ENCODE data around the gene KRTAP5-11.

Gene KRTAP5-11

DNA sequence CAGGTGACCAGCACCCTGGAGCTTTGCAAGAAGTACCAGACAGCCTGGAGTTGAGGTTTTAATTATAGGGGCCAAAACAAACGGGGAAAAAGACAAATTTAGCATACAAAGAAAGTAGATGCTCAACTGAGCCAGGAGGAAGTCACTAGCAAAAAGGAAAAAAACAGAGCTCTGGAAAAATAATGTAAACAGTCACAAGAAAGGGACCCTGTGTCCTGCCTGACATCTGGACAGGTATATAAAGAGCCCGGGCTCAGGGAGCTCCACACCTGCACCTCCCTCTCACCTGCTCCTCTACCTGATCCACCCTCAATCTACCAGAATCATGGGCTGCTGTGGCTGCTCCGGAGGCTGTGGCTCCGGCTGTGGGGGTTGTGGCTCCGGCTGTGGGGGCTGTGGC is 17.4 kb downstream of the KRTAP5-11 start, which contains the start of gene KRTAP5-10:
TSS of gene KRTAP5-10 (plus strand) at position 301 of the 400 bp plus-strand sequence. CDS start at position 326, 25 bp downstream.
- no peak for TF ChIP-seq ZFX (IDR thresholded peaks at IDR 0.05)
- TF ChIP-seq, protein P1, sequence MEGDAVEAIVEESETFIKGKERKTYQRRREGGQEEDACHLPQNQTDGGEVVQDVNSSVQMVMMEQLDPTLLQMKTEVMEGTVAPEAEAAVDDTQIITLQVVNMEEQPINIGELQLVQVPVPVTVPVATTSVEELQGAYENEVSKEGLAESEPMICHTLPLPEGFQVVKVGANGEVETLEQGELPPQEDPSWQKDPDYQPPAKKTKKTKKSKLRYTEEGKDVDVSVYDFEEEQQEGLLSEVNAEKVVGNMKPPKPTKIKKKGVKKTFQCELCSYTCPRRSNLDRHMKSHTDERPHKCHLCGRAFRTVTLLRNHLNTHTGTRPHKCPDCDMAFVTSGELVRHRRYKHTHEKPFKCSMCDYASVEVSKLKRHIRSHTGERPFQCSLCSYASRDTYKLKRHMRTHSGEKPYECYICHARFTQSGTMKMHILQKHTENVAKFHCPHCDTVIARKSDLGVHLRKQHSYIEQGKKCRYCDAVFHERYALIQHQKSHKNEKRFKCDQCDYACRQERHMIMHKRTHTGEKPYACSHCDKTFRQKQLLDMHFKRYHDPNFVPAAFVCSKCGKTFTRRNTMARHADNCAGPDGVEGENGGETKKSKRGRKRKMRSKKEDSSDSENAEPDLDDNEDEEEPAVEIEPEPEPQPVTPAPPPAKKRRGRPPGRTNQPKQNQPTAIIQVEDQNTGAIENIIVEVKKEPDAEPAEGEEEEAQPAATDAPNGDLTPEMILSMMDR (conservative IDR thresholded peaks at IDR 0.05) = no peak
- H3K27ac ChIP-seq = no peak within 1 kb of the TSS

DNA sequence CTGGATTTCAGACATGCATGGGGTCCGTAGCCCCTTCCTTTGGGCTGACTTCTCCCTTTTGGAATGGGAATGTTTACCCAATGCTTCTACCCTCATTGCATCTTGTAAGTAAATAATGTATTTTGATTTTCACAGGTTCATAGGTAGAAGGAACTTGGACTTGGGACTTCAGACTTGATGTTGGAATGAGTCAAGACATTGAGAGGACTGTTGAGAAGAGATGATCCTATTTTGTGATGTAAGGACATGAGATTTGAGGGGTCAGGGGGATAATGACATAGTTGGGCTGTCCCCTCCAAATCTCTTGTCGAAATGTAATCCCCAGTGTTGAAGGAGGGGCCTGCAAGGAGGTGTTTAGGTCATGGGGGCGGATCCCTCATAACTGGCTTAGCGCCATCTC is 18.2 kb downstream of the KRTAP5-11 start:
- TF ChIP-seq, protein P1 (conservative IDR thresholded peaks at IDR 0.05) = no peak
- TF ChIP-seq ZFX (IDR thresholded peaks at IDR 0.05) = no peak
- H3K27ac ChIP-seq = no peak overlapping the region

DNA sequence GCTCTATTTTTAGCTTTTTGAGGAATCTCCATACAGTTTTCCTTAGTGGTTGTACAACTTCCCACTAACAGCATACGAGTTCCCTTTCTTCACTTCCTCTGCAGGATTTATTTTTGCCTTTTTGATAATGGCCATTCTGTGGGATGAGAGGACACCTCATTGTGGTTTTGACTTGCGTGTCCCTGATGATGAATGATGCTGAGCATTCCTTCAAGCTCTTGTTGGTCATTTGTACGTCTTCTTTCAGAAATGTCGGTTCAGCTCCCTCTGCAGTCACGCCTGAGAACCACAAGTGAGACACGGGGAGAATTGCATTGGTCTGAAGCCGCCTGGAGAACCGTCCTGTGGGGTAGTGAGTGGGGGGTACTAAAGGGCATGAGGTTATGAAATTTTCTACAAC is 19.3 kb downstream of the KRTAP5-11 start:
- no peak overlapping the region for H3K27ac ChIP-seq
- TF ChIP-seq, protein P1 (conservative IDR thresholded peaks at IDR 0.05) = peak; percentile 69
- TF ChIP-seq ZFX (IDR thresholded peaks at IDR 0.05) = no peak

DNA sequence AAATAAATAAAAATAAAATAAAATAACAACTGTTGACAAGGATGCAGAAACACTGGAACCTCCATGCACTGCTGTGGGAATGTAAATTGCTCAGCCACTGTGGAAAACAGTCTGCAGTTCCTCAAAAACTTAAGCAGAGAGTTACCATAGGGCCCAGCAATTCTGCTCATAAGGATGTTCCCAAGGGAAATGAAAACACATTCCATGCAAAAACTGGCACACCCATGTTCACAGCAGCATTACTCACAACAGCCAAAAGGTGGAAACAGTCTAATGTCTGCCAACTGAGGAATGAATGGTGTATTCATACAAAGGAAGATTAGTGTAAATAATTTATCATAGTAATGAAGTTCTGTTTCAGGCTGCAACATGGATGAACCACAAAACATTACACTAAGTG is 20.6 kb downstream of the KRTAP5-11 start:
- H3K27ac ChIP-seq = no peak overlapping the region
- TF ChIP-seq, protein P1 (conservative IDR thresholded peaks at IDR 0.05) = no peak
- no peak for TF ChIP-seq ZFX (IDR thresholded peaks at IDR 0.05)

DNA sequence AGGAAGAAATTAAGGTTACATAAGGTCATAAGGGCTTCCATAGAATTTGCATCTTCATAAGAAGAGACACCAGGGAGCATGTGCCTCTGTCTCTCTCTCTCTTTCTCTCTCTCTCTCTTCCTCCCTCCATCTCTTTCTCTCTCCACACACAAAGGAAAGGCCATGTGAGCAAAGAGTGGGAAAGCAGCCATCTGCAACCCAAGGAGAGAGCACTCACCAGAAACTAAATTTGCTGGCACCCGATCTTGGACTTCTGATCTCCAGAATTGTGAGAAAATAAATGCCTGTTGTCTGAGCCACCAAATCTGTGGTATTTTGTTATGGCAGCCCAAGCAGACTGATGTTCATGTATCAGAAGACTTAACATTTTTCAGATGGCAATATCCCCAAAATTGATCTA is 23.7 kb downstream of the KRTAP5-11 start:
- no peak for TF ChIP-seq ZFX (IDR thresholded peaks at IDR 0.05)
- TF ChIP-seq, protein P1 (conservative IDR thresholded peaks at IDR 0.05) = no peak
- H3K27ac ChIP-seq = no peak overlapping the region

DNA sequence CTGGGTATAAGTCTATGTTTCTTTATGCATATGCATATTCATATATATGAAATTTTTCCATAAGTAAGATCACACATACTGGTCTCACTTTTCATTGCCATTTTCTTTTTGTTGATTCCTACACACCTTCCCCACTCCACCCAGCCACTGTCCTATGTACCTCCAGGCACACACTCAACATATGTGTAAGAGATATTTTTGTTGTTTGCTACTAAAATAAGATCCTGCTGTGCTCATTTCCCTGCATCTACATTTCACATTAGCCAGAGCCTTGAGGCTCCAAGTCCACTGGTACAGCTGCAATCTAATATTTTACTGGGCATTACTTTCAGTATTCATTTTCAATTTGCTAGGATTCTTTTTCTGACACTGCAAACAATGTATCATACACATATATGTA is 25.4 kb downstream of the KRTAP5-11 start:
- TF ChIP-seq ZFX (IDR thresholded peaks at IDR 0.05) = no peak
- TF ChIP-seq, protein P1 (conservative IDR thresholded peaks at IDR 0.05) = no peak
- H3K27ac ChIP-seq = no peak overlapping the region

DNA sequence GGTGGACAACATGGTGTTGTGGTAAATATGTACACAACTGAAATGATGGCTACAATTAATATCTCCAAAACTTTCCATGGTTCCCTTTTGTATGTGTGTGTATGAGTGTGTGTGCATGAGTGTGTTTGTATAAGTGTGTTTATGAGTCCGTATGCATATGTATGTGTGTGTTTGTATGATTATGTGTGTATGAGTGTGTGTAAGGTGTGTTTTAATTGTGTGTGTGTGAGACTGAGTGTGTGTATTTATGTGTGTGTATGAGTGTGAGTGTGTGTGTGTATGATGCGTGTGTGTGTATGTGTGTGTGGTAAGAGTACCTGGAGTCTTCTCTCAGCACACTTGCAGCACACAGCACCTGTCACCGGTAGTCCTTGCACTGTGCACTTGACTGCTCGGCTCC is 26.7 kb downstream of the KRTAP5-11 start:
- no peak for TF ChIP-seq ZFX (IDR thresholded peaks at IDR 0.05)
- TF ChIP-seq, protein P1 (conservative IDR thresholded peaks at IDR 0.05) = no peak
- H3K27ac ChIP-seq = no peak overlapping the region
